CD4-positive, alpha-beta T cell (primary cell): ENCODE data around the gene ADCK2. TPM values are rescaled to one million over a fixed set of nuclear protein-coding genes. Genes with fewer than 3 reads are reported as not detected.
"Not testable (repeated sequence)": the region's sequence is repeated elsewhere in the genome, so short reads cannot be mapped to it uniquely, and the experiment has no call there.

Experiments
- ATAC-seq: fragments of 200-7000 bp; cut with Tn5 transposase; one replicate; pipeline ENCODE4 v1.10.0; 2022; ENCODE audit warnings: mild to moderate bottlenecking; ENCODE audit not compliant: poor library complexity
- CTCF ChIA-PET: fragments of 350-600 bp; sonication (Branson Sonifier 250); formaldehyde crosslinking; loops from one replicate; lab custom pipeline; 2021; ENCODE audit warnings: antibody characterized with exemption, inconsistent platforms; lab: Charles Lee
- POLR2A ChIA-PET: fragments of 350-600 bp; sonication (Branson Sonifier 250); formaldehyde crosslinking; loops from one replicate; lab custom pipeline; 2021; ENCODE audit warnings: antibody characterized with exemption, inconsistent platforms; lab: Charles Lee
- DNase-seq, 14 experiments: peaks; one replicate each; pipeline ENCODE4 v3.0.0-alpha.2; 2013 to 2020; ENCODE audit warnings: mixed read lengths in 2 of 14
- H3K27ac ChIP-seq, 2 donors: one replicate each; pipeline versions ENCODE4 v1.5.1 to v1.7.0; 2013; ENCODE audit warnings: low read length in 2 of 2, low read depth in 1 of 2, mild to moderate bottlenecking in 1 of 2
- H3K27me3 ChIP-seq, 2 experiments: 1 replicate in 1 of 2; 2 replicates in 1 of 2; pipeline versions ENCODE4 v1.6.1 to v1.7.0; 2013; ENCODE audit warnings: low read length in 2 of 2, control low read depth in 1 of 2, mild to moderate bottlenecking in 1 of 2, moderate library complexity in 1 of 2; ENCODE audit not compliant: insufficient read depth in 2 of 2, control insufficient read depth in 1 of 2
- H3K36me3 ChIP-seq: one replicate; pipeline ENCODE4 v1.6.1; 2013; ENCODE audit warnings: low read length, control low read depth; ENCODE audit not compliant: insufficient read depth
- H3K4me1 ChIP-seq: one replicate; pipeline ENCODE4 v1.6.1; 2013; ENCODE audit warnings: low read length, control low read depth; ENCODE audit not compliant: insufficient read depth
- H3K4me3 ChIP-seq: one replicate; pipeline ENCODE4 v1.5.1; 2013; ENCODE audit warnings: mild to moderate bottlenecking, low read length, moderate library complexity
- H3K9me3 ChIP-seq, 2 experiments: 1 replicate in 1 of 2; 2 replicates in 1 of 2; pipeline versions ENCODE4 v1.6.1 to v1.7.0; 2013; ENCODE audit warnings: low read length in 2 of 2, mild to moderate bottlenecking in 2 of 2, control low read depth in 1 of 2, moderate library complexity in 1 of 2; ENCODE audit not compliant: control insufficient read depth in 1 of 2, insufficient read depth in 1 of 2
- H3K27ac Mint-ChIP-seq: one replicate; pipeline ENCODE4 v1.8.0; 2020; ENCODE audit warnings: mixed read lengths
- H3K27me3 Mint-ChIP-seq: one replicate; pipeline ENCODE4 v1.8.0; 2021; ENCODE audit warnings: mixed read lengths
- H3K36me3 Mint-ChIP-seq: one replicate; pipeline ENCODE4 v1.8.0; 2021; ENCODE audit warnings: low read depth, mixed read lengths
- H3K4me1 Mint-ChIP-seq: one replicate; pipeline ENCODE4 v1.8.0; 2021; ENCODE audit warnings: low read depth, mixed read lengths
- H3K4me3 Mint-ChIP-seq: one replicate; pipeline ENCODE4 v1.8.0; 2020; ENCODE audit warnings: mild to moderate bottlenecking, mixed read lengths
- H3K9me3 Mint-ChIP-seq: one replicate; pipeline ENCODE4 v1.8.0; 2020; ENCODE audit warnings: mixed read lengths
- CTCF ChIP-seq: fragments of 200-600 bp; IDR thresholded peaks from one replicate; pipeline ENCODE4 v1.8.0; 2022; ENCODE audit warnings: antibody characterized with exemption, mild to moderate bottlenecking
- intact Hi-C, 2 experiments: fragments of 100-400 bp; cut with DNase I in 1 of 2; cut with micrococcal nuclease in 1 of 2; formaldehyde crosslinking; loops; one replicate each; pipeline versions ENCODE4 v1.15.1 to v1.9.0; 2023 to 2025; cut with DNase I, micrococcal nuclease
- total RNA-seq, 174 experiments: library from RNA in 2 of 174; stranded (reverse) in 2 of 174; gene quantifications; one replicate each; pipeline ENCODE4 v1.2.3 and lab custom pipeline; 2021 to 2026

Gene ADCK2
- total RNA-seq, 2 experiments from 2014 or later = 14.8 to 15.7 TPM

DNA sequence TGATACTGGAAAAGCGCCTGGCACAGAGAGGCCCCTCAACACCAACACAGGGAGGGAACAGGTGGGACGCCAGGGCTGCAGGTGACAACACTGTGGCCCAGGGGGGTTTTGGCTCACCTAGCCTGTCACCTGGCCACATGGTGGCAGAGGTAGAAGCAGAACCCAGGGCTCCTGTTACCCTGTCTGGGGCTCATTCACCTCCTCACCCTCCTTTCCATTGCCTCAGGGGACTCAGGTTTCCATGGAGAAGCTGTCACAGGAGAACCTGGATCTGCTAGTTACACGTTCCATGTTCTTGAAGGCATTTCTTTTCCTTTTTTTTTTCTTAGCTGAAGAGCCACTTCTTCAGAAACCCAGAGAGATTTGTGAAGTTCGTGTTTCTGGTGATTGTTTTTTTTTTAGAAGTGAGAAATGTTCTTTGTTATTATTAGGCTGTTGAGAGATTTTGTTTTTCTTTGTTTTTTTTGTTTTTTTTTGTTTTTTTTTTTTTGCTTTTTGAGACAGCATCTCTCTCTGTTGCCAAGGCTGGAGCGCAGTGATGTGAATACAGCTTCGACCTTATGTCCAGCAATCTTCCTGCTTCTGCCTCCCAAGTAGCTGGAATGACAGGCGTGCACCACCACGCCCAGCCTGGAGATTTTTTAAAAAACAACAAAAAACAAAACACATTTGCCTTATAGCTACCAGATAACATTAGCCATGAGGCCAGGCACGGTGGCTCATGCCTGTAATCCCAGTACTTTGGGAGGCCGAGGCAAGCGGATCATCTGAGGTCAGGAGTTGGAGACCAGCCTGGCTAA lies 48.2 kb upstream of the ADCK2 start:
- TF ChIP-seq CTCF = no peak
- no peaks in the 10 kb centered on the region for H3K36me3 Mint-ChIP-seq
- no peak for ATAC-seq
- no peak overlapping the region for H3K4me3 Mint-ChIP-seq
- H3K4me1 Mint-ChIP-seq = no peaks in the 10 kb centered on the region
- H3K4me3 ChIP-seq = no peak overlapping the region
- peaks cover 0 to 2% of the 10 kb centered on the region in 2 experiments for H3K27me3 ChIP-seq
- CTCF ChIA-PET = no interaction called here
- POLR2A ChIA-PET = no interaction called here
- H3K36me3 ChIP-seq = no peaks in the 10 kb centered on the region
- DNase-seq = no peak
- H3K9me3 ChIP-seq = no peaks in the 10 kb centered on the region
- intact Hi-C loops = no loop called here
- H3K27me3 Mint-ChIP-seq = peaks cover 4% of the 10 kb centered on the region
- H3K4me1 ChIP-seq = no peaks in the 10 kb centered on the region
- H3K9me3 Mint-ChIP-seq = no peaks in the 10 kb centered on the region
- no peak overlapping the region for H3K27ac Mint-ChIP-seq
- no peak overlapping the region for H3K27ac ChIP-seq

GRCh38 chr7:140625192-140625558 lies 47.6 kb upstream of the ADCK2 start:
- POLR2A ChIA-PET, H3K4me3 Mint-ChIP-seq, H3K27me3 ChIP-seq, H3K9me3 Mint-ChIP-seq, H3K4me3 ChIP-seq, H3K4me1 Mint-ChIP-seq, H3K36me3 Mint-ChIP-seq, ATAC-seq, DNase-seq, H3K9me3 ChIP-seq, H3K36me3 ChIP-seq, CTCF ChIA-PET, H3K27ac Mint-ChIP-seq, intact Hi-C loops, H3K27ac ChIP-seq, H3K4me1 ChIP-seq, H3K27me3 Mint-ChIP-seq: not testable (repeated sequence)

GRCh38 chr7:140625908-140626868 lies 46.6 kb upstream of the ADCK2 start:
- ChIA-PET POLR2A (no interaction called here), CTCF (no interaction called here)
- Histone ChIP-seq H3K27me3 (peaks cover 0 to 2% of the 10 kb centered on the region in 2 experiments), H3K36me3 (no peaks in the 10 kb centered on the region), H3K9me3 (no peaks in the 10 kb centered on the region), H3K4me1 (no peaks in the 10 kb centered on the region), H3K27ac (no peak overlapping the region), H3K4me3 (no peak overlapping the region)
- H3K36me3 Mint-ChIP-seq = no peaks in the 10 kb centered on the region
- H3K27me3 Mint-ChIP-seq = peaks cover 10% of the 10 kb centered on the region
- no peak overlapping the region for H3K4me3 Mint-ChIP-seq
- no peak overlapping the region for H3K27ac Mint-ChIP-seq
- intact Hi-C loops = no loop called here
- no peaks in the 10 kb centered on the region for H3K4me1 Mint-ChIP-seq
- ATAC-seq = no peak
- no peaks in the 10 kb centered on the region for H3K9me3 Mint-ChIP-seq
- DNase-seq = no peak
- TF ChIP-seq CTCF = no peak
